GM18517 (cell line): ENCODE results near the gene TMSB15A.
"Not testable (repeated sequence)": the region's sequence is repeated elsewhere in the genome, so short reads cannot be mapped to it uniquely, and the experiment has no call there.

ENCODE experiments used
- ATAC-seq: cut with Tn5 transposase; IDR thresholded peaks from one replicate; pipeline ENCODE4 v1.9.1; 2021; ENCODE audit warnings: mild to moderate bottlenecking, moderate library complexity; ENCODE audit not compliant: unreplicated experiment

The TMSB15A gene

GRCh38 chrX:102515975-102516941 lies at the start of gene TMSB15A:
TSS of gene TMSB15A (minus strand) at chrX:102516739.
- peak; percentile 65 for ATAC-seq

DNA sequence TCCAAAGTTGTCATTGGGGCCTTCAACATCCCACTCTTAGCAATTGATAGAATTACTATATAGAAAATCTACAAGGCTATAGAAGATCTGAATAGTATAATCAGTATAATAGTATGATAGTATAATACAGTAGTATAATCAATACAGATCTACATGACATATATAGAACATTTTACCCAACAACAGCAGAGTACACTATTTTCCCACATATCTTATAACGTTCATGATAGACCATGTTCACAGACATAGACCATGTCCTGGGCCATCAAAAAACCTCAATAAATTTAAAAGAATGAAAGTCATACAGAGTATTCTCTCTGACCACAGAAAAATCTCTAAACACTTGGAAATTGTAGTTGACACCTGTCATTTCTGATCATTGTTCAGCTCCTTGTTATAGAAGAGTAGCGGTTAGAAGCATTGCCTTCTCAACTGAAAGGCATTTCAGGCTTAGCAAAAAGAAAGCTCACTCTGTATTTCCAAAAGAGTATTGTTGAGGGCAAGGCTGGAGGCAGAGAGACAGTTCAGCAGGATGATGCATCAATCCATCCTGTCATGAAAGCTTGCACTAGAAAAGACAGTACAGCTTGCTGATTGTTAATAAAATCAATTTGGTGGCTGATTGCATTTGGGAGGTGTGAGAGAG lies 44.0 kb upstream of the TMSB15A start:
- no peak for ATAC-seq

DNA sequence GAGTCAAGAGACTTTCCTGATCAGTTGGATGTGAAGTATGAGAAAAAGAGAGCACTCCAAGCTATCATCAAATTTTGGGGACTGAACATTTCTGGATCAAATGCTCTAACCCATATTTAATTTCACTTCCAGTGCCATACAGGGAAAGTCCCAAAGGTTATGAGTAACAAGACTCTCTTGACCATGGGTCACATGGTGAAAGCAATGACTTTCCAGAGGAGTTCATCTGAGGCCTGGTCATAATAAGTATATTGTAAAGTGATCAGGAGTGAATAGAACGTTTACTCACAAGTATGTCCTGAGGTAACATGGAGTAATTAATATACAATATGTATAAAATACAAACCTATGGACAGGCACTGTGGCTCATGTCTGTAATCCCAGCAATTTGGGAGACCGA lies 42.1 kb upstream of the TMSB15A start:
- no peak for ATAC-seq

GRCh38 chrX:102548231-102548630 lies 31.7 kb upstream of the TMSB15A start:
- ATAC-seq: no peak

DNA sequence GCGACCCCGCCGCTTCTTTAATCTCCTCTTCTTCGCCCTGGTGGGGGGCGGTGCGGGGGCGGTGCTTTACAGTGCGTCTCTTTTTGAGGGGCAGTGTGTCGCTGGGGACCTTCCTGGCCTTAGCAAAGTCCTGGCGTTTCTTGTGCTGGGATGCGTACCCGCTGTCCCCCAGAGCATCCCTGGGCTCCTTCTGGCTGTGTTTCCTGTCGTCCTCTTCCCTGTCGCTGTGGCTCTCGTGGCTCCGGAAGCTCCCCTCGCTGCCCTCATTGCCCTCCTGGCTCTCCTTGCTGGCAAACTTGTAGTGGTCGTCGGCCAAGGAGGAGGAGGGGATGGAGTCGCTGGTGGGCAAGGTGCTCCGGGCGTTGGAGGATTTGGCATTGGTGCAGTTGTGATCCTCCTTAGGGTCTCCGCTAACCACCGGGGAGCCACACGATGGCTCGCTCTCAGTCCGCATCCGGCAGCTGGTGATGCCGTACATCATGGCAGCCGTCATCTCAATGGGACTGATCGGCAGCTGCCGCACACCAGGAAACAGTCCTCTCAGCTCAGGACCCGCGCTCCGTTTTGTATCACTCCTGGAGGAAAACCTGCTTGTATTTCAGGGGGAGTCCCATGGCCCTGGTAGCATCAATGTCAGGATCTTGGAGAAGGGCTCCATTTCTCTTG lies 30.4 kb upstream of the TMSB15A start:
- ATAC-seq: no peak

DNA sequence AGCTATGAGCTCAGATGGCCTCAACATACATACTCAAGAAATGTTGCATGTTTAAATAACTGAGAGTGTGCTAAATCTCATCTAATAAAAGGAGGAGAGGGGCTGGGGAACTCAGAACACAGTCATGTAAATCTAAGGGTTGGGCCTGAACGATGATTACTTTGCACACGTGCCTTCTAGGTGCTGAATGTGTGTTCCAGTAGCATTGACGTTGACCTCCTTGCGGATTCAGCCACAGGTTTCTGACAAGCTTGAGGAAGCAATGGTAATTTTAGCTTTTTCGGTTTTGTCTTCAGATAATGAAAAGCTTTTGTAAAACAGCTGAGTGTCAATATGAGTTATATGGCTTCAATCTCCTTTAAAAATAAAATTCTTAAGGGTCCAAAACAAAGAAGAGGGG lies 29.6 kb upstream of the TMSB15A start:
- not testable (repeated sequence) for ATAC-seq

GRCh38 chrX:102535958-102536357 lies 19.4 kb upstream of the TMSB15A start:
- no peak for ATAC-seq

DNA sequence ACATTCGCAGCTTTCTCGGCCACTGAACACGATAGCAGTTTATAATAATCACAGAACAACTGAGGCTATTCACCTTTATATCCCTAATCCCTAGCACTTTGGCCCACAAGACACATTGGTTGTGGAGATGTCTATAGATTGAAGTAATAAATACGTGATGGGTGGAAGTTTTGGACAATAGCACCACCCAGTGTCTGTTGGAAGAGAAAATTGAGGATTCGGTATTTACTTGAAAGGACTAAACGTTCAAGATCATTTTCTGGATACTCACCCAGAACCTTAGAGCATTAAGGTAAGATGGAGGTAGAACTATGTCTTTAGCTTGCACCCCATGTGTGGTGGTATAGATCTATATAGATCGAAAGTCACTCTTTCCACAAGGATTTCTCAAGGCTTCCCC lies 787 bp upstream of the TMSB15A start:
- no peak for ATAC-seq

DNA sequence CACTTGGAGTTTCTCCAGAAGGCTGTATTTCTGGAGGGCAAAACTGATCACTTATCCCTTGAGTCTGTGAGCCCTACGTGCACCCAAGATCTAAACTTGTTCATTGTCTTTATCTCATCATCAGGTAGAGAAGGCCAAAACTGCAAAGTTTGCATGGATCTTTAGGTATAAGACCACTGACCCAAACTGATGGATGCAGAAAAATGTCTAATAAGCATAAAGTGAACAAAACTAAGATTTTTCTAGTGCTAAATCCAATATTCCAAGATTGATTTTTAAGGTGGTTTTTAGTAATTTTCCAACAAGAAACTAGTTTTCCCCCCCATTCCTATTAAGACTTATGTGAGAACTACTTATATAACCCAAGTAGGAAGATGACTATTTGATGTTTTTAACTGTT lies 2.0 kb downstream of the TMSB15A start:
- ATAC-seq: no peak

DNA sequence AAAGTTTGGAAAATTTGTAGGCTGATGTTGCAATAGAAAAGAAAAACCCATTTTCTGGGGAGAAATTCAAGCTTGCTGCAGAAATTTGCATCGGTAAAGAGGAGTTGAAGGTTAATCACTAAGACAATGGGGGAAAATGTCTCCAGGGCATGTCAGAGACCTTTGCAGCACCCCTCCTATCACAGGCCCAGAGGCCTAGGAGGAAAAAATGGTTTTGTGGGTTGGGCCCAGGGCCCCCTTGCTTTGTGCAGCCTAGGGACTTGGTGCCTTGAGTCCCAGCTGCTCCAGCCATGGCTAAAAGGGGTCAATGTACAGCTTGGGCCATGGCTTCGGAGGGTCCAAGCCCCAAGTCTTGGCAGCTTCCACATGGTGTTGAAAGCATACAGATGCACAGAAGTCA lies 17.8 kb downstream of the TMSB15A start:
- no peak for ATAC-seq

- no peak for ATAC-seq
Measured at GRCh38 chrX:102491766-102492165, 24.8 kb downstream of the TMSB15A start.

GRCh38 chrX:102478765-102479164 lies 37.8 kb downstream of the TMSB15A start:
- not testable (repeated sequence) for ATAC-seq

DNA sequence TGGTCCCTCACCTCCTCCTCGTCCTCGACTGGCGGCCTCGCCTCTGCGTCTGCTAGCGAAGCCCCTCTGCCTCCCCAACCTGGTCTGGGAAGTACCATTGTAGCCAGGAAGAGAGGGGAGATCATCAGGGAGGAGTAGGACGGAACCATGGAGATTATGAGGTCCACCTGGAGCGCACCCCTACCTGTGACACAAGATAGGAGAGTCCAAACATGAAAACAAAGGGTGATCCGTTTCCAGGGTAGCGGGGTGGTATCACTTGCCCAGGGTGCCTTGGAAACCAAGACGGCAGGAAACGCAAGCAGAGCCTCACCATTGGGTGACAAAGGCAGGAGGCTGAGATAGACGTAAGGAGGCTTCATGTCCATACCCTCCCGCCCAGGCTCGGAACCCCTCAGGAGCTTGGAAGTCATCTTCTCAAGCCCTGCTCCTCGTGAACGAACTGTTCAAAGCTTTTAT lies 44.7 kb downstream of the TMSB15A start, which contains the start of gene TCP11X2:
TCP11X2 (minus strand) TSS at position 51 of the 459 bp plus-strand sequence.
- ATAC-seq: not testable (repeated sequence)

DNA sequence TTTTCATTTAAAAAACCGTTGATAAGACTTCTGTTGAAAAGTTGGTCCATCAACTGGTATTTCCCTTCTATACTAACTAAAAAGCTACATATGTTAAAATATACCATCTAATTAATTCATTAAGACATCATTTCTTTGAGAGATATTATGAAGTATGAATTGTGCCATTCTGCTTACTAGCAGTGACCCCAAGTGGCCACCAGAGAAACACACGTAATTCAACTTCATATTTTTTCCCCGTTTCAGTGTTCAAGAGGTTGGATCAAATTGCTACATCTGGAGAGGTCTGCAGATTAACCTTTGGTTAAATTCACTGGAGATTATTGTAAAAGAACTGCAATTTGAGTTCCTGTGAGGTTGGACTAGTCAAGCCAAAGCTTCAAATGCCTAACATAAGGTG lies 46.3 kb downstream of the TMSB15A start:
- ATAC-seq: not testable (repeated sequence)
